Smooth muscle cell (in vitro differentiated cells): ENCODE measurements around the gene ZBTB48. TPM values are rescaled to one million over a fixed set of nuclear protein-coding genes. Genes with fewer than 3 reads are reported as not detected.

Experiments
- DNase-seq: peaks from one replicate; lab custom pipeline; 2025; ENCODE audit not compliant: unreplicated experiment; lab: John Stamatoyannopoulos, UW
- H2AFZ ChIP-seq: fragments of 200-600 bp; sonication (generic); 2 replicates; pipeline ENCODE4 v1.6.0; 2016; ENCODE audit warnings: antibody characterized with exemption, low read depth, mild to moderate bottlenecking
- H3F3A ChIP-seq: fragments of 200-600 bp; sonication (generic); 2 replicates; pipeline ENCODE4 v1.6.0; 2017; ENCODE audit warnings: antibody characterized with exemption, low read depth
- H3K27ac ChIP-seq: fragments of 200-600 bp; sonication (generic); 2 replicates; pipeline ENCODE4 v1.5.1; 2016; ENCODE audit warnings: low read depth, mild to moderate bottlenecking
- H3K27me3 ChIP-seq: fragments of 200-600 bp; sonication (generic); 2 replicates; pipeline ENCODE4 v1.6.1; 2016; ENCODE audit warnings: low read depth, mild to moderate bottlenecking
- H3K36me3 ChIP-seq: fragments of 200-600 bp; sonication (generic); 2 replicates; pipeline ENCODE4 v1.5.1; 2016; ENCODE audit warnings: low read depth
- H3K4me1 ChIP-seq: fragments of 200-600 bp; sonication (generic); 2 replicates; pipeline ENCODE4 v1.5.1; 2016; ENCODE audit warnings: low read depth
- H3K4me2 ChIP-seq: fragments of 200-600 bp; sonication (generic); 2 replicates; pipeline ENCODE4 v1.6.0; 2016; ENCODE audit warnings: mild to moderate bottlenecking
- H3K4me3 ChIP-seq: fragments of 200-600 bp; sonication (generic); 2 replicates; pipeline ENCODE4 v1.5.1; 2016; ENCODE audit warnings: mild to moderate bottlenecking
- H3K79me2 ChIP-seq: fragments of 200-600 bp; sonication (generic); 2 replicates; pipeline ENCODE4 v1.6.0; 2016; ENCODE audit warnings: low read depth, mild to moderate bottlenecking
- H3K9ac ChIP-seq: fragments of 200-600 bp; sonication (generic); 2 replicates; pipeline ENCODE4 v1.6.0; 2016; ENCODE audit warnings: low read depth
- H3K9me3 ChIP-seq: fragments of 200-600 bp; sonication (generic); replicated peaks from 2 replicates; pipeline ENCODE4 v1.5.1; 2016; ENCODE audit warnings: low read depth
- H4K20me1 ChIP-seq: fragments of 200-600 bp; sonication (generic); 2 replicates; pipeline ENCODE4 v1.6.0; 2016; ENCODE audit warnings: low read depth
- CTCF ChIP-seq: fragments of 200-600 bp; sonication (generic); IDR thresholded peaks from 2 replicates; pipeline ENCODE4 v1.5.1; 2017; ENCODE audit warnings: borderline replicate concordance, mild to moderate bottlenecking, antibody characterized with exemption; ENCODE audit not compliant: insufficient read depth, poor library complexity, severe bottlenecking
- WGBS: methylation state at CpG from one replicate; pipeline ENCODE4 v1.1.7; 2016; ENCODE audit warnings: low lambda C conversion rate; 5-methylcytosine and 5-hydroxymethylcytosine counted together
- polyA plus RNA-seq: library from polyadenylated mRNA; unstranded; fragments of >200 nt; fragmentation: Nextera tagmentation; extraction: Ambion mirVana; gene quantifications from 2 replicates; pipeline ENCODE4 v1.2.1, GENCODE V29; 2016
- total RNA-seq: library from RNA; depleted of rRNA; stranded (reverse); fragments of >200 nt; gene quantifications from 2 replicates; pipeline ENCODE4 v1.2.3, GENCODE V29; 2014

ZBTB48 gene
- total and polyA plus RNA-seq, 2 experiments from 2014 or later, result 9.7 to 16.3 TPM

GRCh38 chr1:6580593-6581409 is 1.0 kb downstream of the ZBTB48 start:
- Histone ChIP-seq H4K20me1 (peaks cover 8% of the 10 kb centered on the region), H3K9me3 (no peaks in the 10 kb centered on the region), H3K79me2 (peaks cover 16% of the 10 kb centered on the region), H3K4me2 (peak overlapping the region; percentile 94), H3K36me3 (no peaks in the 10 kb centered on the region), H2AFZ (peak overlapping the region; percentile 56), H3K4me1 (peaks cover 13% of the 10 kb centered on the region), H3F3A (no peaks in the 10 kb centered on the region), H3K27ac (peak overlapping the region; percentile 50), H3K4me3 (peak overlapping the region; percentile 78), H3K9ac (peak overlapping the region; percentile 85), H3K27me3 (no peaks in the 10 kb centered on the region)
- 50% methylated on average over 19 of the region's 19 CpGs for WGBS
- no peak for DNase-seq
- TF ChIP-seq CTCF, result peak; percentile 7

DNA sequence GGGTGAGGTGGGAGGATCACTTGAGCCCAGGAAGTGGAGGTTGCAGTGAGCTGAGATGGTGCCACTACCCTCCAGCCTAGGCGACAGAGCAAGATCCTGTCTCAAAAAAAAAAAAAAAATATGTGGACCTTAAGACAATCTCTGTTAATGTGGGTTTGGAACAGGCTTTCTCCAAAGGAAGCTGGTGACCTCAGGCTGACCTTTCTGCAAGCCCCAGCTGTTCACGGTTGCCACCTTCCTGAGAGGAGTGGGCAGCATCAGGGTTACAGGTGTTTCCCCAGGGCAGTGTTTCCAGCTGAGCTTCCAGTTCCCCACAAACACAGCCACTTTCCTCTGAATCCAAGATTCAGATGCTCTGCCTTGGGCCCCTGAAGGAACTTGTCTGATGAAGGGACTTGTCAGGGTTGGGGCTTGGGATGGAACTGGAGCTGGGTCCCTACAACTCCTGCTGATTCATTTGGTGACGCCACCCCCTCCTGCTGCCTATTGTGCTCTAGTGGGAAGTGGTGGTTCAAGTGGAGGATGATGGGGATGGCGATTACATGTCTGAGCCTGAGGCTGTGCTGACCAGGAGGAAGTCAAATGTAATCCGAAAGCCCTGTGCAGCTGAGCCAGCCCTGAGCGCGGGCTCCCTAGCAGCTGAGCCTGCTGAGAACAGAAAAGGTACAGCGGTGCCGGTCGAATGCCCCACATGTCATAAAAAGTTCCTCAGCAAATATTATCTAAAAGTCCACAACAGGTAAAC is 1.9 kb downstream of the ZBTB48 start:
- WGBS, result 96% methylated on average over 10 of the region's 10 CpGs
- Histone ChIP-seq H3K9me3 (no peaks in the 10 kb centered on the region), H3K9ac (no peak overlapping the region), H3F3A (no peaks in the 10 kb centered on the region), H3K4me3 (no peak overlapping the region), H3K27me3 (no peaks in the 10 kb centered on the region), H3K4me1 (peaks cover 13% of the 10 kb centered on the region), H3K36me3 (no peaks in the 10 kb centered on the region), H4K20me1 (peaks cover 8% of the 10 kb centered on the region), H3K4me2 (no peak overlapping the region), H3K79me2 (peaks cover 16% of the 10 kb centered on the region), H2AFZ (no peak overlapping the region), H3K27ac (no peak overlapping the region)
- DNase-seq, result no peak
- no peak for TF ChIP-seq CTCF

- H3K9me3 ChIP-seq, result no peaks in the 10 kb centered on the region
- H3K79me2 ChIP-seq, result peaks cover 16% of the 10 kb centered on the region
- no peak overlapping the region for H3K27ac ChIP-seq
- no peak overlapping the region for H3K4me2 ChIP-seq
- no peak overlapping the region for H3K4me3 ChIP-seq
- no peak overlapping the region for H2AFZ ChIP-seq
- H3K9ac ChIP-seq, result no peak overlapping the region
- no peaks in the 10 kb centered on the region for H3K27me3 ChIP-seq
- peaks cover 13% of the 10 kb centered on the region for H3K4me1 ChIP-seq
- peaks cover 8% of the 10 kb centered on the region for H4K20me1 ChIP-seq
- DNase-seq, result no peak
- no peaks in the 10 kb centered on the region for H3K36me3 ChIP-seq
- WGBS, result 100% methylated on average over 1 of the region's 1 CpG
- no peaks in the 10 kb centered on the region for H3F3A ChIP-seq
- TF ChIP-seq CTCF, result no peak
Observed at GRCh38 chr1:6582370-6582769, 2.6 kb downstream of the ZBTB48 start.
